Raji (cell line): Measurements from ENCODE around the gene TEX12.

ENCODE experiments used
- POLR2A ChIP-seq: IDR thresholded peaks from 2 replicates; pipeline ENCODE4 v1.6.1; 2011; ENCODE audit warnings: low read depth, low read length, control low read depth; ENCODE audit not compliant: insufficient read depth

The TEX12 gene

DNA sequence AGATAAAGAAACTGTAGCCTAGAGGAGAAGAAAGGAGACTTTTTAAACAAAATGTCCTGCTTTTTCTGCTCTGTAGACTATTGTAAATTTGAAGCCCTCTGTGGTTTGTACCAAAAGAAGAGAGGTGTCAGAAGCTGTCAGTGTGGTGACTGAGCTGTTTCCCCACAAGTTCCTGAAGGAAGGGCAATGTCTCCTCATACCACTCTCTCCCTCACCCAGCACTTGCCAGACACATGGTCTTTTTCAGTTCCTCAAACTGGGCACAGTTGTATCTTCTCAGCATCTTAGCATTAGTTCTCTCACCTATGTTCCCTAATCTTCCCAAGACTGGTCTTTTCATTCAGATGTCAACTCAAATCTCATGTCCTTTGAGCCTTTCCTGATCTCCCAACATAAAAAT is 12.4 kb downstream of the TEX12 start:
- no peak for TF ChIP-seq POLR2A

DNA sequence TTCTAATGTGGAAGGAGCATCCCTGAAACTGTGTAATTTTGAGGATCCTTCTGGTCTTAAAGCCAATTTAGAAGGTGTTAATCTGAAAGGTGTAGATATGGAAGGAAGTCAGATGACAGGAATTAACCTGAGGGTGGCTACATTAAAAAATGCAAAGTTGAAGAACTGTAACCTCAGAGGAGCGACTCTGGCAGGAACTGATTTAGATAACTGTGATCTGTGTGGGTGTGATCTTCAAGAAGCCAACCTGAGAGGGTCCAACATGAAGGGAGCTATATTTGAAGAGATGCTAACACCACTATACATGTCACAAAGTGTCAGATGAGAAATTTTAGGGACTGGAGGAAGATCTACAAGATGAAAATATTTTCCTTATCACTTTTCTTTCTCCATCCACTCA is 15.7 kb downstream of the TEX12 start:
- no peak for TF ChIP-seq POLR2A

- TF ChIP-seq POLR2A: no peak
These were observed 18.7 kb downstream of the TEX12 start for GRCh38 chr11:112185883-112186282.

- no peak for TF ChIP-seq POLR2A
These were observed 19.1 kb downstream of the TEX12 start for GRCh38 chr11:112186304-112186703.

DNA sequence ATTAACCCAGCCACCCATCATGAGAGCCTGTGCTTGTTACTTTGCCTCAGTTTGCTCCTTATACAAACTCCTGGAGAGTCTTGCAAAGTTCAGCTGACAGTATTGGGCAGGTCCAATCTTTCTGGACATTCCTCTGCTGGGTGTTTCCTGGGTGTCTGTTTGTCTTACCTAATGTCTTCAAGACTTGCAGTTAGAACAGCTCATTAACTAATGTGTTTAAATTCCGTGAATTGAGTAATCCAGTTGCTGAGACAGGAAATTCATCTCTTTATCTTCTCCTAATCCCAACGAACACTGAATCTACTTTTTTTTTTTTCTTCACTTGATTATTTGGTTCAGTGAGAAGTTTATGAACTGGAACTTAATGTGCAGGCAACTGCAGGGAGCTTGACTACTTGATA is 28.8 kb downstream of the TEX12 start:
- TF ChIP-seq POLR2A: no peak

GRCh38 chr11:112196519-112197087 is 29.4 kb downstream of the TEX12 start:
- TF ChIP-seq POLR2A: no peak

DNA sequence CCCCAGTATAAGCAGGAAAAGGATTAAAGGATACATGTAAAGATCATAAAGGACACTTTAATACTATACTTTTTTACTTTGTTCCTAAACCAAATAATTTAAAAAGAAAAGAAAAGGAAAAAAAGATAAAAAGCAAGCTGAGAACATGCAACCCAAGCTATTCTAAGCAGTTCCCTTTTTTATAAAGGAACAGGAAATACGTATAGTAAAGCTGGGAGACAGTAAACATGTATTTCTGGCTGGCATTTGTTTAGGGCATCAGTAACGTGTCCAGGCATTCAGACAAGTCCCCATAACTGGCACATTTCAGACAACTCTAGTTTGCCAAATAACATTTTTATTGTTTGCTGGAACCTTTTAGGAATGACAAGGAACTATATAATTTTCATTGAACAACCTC is 33.1 kb downstream of the TEX12 start:
- TF ChIP-seq POLR2A: no peak

DNA sequence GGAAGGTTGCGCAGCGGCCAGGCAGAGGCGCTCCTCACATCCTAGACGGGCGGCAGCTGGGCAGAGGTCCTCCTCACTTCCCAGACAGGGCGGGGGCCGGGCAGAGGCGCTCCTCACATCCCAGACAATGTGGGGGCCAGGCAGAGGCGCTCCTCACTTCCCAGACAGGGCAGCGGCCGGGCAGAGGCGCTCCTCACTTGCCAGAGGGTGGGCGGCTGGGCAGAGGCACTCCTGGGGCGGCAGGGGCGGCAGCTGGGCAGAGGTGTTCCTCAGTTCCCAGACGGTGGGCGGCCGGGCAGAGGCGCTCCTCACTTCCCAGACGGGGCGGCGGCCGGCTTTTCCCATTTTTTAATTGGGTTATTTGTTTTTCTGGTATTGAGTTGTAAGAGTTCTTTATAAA is 38.9 kb downstream of the TEX12 start:
- no peak for TF ChIP-seq POLR2A

GRCh38 chr11:112210890-112211289 is 43.7 kb downstream of the TEX12 start:
- TF ChIP-seq POLR2A: no peak

- TF ChIP-seq POLR2A: no peak
These were observed 44.4 kb downstream of the TEX12 start for GRCh38 chr11:112211536-112211935.

DNA sequence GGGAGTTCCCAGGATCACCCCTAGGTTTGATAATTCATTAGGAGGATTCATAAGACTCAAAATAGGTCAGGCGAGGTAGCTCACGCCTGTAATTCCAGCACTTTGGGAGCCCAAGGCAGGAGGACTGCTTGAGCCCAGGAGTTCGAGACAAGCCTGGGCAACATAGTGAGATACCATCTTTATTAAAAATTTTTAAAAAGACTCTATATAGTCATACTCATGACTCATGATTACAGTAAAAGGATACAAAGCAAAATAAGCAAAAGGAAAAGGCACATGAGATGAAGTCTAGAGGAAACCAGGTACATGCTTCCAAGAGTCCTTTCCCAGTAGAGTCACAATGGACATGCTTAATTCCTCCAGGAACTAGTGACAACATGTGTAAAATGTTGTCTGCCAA is 45.1 kb downstream of the TEX12 start:
- no peak for TF ChIP-seq POLR2A

DNA sequence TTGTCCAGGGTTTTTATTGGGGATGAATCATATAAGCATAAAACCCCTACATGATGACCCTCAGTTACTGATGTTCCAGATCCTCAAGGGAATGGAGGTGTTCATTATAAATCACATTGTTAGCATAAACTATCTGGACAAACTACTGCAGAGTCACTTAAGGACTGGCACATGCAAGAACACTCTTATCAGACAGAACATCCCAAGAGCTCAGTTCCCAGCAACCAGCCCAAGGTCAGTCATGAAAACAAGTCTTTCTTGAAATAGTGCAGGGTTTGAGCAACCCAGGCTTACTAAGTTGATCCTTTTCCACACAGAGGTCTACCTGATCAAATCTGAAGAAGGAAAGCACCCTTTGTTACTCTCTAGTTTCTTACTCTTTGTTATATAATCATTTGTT is 45.5 kb downstream of the TEX12 start:
- no peak for TF ChIP-seq POLR2A

DNA sequence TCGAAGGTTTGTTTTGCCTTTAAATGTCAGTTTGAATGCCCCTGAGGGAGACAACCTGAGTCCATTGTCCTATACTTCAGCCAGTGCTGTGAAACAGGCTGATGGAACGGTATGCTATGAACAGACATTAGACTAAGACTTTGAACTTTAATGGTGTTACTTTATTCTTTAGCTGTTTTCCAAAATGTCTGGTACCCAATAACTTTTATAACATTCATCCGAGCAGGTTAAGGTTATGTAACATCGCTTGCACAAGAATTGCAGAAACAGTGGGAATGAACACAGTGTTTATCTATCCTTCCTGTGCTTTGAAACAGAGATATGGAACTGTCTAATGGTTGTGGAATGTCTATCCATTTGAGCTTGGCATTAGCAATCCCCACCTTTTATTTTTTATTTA is 46.6 kb downstream of the TEX12 start:
- TF ChIP-seq POLR2A: no peak

DNA sequence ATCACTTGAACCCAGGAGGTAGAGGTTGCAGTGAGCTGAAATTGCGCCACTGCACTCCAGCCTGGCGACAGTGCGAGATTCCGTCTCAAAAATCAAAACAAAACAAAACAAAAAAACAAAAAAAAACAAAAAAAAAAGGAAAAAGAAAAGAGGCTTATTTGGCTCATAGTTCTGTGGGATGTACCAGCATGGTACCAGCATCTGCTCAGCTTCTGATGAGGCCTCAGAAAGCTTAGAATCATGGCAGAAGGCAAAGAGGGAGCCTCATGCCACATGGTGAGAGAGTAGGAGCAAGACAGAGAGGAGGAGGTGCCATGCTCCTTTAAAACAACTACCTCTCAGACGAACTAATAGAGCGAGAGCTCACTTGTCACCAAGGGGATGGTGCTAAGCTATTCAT is 48.4 kb downstream of the TEX12 start:
- TF ChIP-seq POLR2A: no peak

GRCh38 chr11:112216561-112217105 is 49.5 kb downstream of the TEX12 start:
- no peak for TF ChIP-seq POLR2A

DNA sequence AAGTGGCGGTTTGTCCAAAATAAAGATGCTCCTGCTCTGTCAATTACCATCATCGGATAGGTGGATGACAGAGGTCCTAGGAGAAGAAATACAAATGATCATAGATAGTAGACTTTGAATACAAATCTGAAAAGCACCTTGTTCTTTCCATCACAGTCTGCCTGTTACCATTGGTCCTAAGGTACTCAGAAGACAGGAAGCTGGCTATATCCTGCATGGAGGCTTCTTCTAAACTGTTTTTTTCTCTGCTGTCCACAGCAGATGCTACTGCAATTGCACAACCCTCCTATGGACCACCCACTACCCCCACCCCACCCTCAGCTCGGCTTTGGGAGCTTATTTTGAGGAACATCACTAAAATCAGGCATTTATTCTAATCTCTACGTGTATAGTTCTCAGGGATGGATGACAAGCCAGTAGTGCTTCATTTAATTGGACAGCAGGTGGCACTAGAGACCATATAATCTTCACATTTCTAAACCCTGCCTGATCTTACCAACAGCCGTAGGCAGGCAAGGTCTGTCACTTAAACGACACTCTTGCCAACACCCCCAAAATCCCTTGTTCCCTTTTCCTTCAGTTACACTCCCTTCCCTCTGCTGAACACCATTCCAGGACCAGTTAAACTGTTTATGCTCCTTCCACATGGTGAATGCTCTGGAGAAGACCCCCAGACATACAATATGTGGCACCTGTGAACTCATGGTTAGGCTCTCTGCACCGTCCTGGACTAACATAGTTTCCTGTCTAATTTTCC is 52.5 kb downstream of the TEX12 start:
- no peak for TF ChIP-seq POLR2A
